Measurements from ENCODE around the gene TMEM88. TPM values are rescaled to one million over a fixed set of nuclear protein-coding genes. Genes with fewer than 3 reads are reported as not detected.

Gene TMEM88
- total RNA-seq, 6 donors from 2014 or later, result 1.6 to 16.1 (median 9.3) TPM; not detected in 1

DNA sequence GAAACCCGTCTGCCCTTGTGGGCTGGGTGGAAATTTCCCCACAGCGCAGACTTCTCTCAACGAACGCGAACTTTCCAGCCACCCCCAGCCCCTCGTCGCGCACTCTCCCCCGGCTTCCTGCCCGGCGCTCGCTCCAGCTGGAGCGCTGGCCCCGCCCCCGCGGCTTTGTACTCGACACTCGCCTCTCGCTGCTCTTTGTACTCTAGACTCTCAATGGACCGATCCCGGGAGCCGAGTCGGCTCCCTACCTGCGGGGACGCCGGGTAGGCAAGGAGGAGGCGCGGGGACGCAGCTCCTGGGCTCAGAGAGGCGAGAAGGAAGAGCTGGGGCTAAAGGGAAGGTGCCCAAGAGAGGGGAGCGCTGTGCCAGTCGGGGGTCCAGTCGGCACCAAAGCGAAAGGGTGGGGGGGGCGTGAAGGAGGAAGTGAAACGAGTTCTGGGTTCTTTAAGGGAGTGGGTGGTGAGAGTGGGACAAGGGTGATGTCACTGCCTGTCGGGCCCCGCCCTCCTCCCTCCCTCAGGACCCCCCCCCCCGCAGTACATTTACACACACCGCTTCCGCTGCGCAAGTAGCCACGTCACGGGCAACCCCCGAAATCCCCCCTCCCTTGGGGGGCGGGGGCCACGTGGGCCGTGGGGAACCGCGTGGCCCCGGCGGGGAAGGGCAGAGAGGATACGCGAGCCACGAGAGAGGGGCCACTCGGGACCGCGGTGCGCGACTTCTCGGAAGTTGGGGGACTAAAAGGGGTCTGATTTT is 11.2 kb upstream of the TMEM88 start:
- H3K4me1 ChIP-seq, result peaks cover 28 to 60% (median 39%) of the 10 kb centered on the region in 4 donors
- peaks cover 20 to 38% (median 36%) of the 10 kb centered on the region in 4 donors for H3K36me3 ChIP-seq
- DNase-seq, result peak; percentile 91 to 97
- H3K27me3 ChIP-seq, result no peaks in the 10 kb centered on the region
- peak overlapping the region; percentile 99 to 100 (median 100) for H3K27ac ChIP-seq
- TF ChIP-seq POLR2A (IDR thresholded peaks at IDR 0.05) (peak in 3 of 4 donors; percentile 27 to 64 (median 61)), POLR2AphosphoS5 (IDR thresholded peaks at IDR 0.05) (peak; percentile 68 to 74), EP300 (IDR thresholded peaks at IDR 0.05) (peak in 2 of 4 donors; percentile 63 to 86)
- TF ChIP-seq, protein P1, sequence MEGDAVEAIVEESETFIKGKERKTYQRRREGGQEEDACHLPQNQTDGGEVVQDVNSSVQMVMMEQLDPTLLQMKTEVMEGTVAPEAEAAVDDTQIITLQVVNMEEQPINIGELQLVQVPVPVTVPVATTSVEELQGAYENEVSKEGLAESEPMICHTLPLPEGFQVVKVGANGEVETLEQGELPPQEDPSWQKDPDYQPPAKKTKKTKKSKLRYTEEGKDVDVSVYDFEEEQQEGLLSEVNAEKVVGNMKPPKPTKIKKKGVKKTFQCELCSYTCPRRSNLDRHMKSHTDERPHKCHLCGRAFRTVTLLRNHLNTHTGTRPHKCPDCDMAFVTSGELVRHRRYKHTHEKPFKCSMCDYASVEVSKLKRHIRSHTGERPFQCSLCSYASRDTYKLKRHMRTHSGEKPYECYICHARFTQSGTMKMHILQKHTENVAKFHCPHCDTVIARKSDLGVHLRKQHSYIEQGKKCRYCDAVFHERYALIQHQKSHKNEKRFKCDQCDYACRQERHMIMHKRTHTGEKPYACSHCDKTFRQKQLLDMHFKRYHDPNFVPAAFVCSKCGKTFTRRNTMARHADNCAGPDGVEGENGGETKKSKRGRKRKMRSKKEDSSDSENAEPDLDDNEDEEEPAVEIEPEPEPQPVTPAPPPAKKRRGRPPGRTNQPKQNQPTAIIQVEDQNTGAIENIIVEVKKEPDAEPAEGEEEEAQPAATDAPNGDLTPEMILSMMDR (IDR thresholded peaks at IDR 0.05), result peak in 1 of 6 experiments; percentile 5
- peak; percentile 66 to 75 for ATAC-seq (ENCODE audit: low FRiP score in 2 of 2)
- WGBS, 2 donors, result 1 to 2% methylated on average over 48 to 54 of the region's 61 CpGs
- peak overlapping the region; percentile 82 to 90 (median 87) for H3K4me3 ChIP-seq
- no peaks in the 10 kb centered on the region for H3K9me3 ChIP-seq

GRCh38 chr17:7844292-7845154 is 10.3 kb upstream of the TMEM88 start:
- TF ChIP-seq EP300 (IDR thresholded peaks at IDR 0.05) (no peak), POLR2AphosphoS5 (IDR thresholded peaks at IDR 0.05) (peak; percentile 80 to 93), POLR2A (IDR thresholded peaks at IDR 0.05) (peak in 3 of 4 donors; percentile 47 to 81 (median 78))
- TF ChIP-seq, protein P1 (IDR thresholded peaks at IDR 0.05), result no peak
- WGBS, 2 donors, result 0 to 1% methylated on average over 30 to 66 of the region's 71 CpGs
- H3K27me3 ChIP-seq, result no peaks in the 10 kb centered on the region
- H3K36me3 ChIP-seq, result peaks cover 26 to 46% (median 44%) of the 10 kb centered on the region in 4 donors
- H3K9me3 ChIP-seq, result no peaks in the 10 kb centered on the region
- peak overlapping the region; percentile 82 to 90 (median 87) for H3K4me3 ChIP-seq
- peaks cover 20 to 52% (median 30%) of the 10 kb centered on the region in 4 donors for H3K4me1 ChIP-seq
- DNase-seq (peak; percentile 95), ATAC-seq (ENCODE audit: low FRiP score in 2 of 2) (peak; percentile 72 to 86)
- peak overlapping the region; percentile 99 to 100 (median 100) for H3K27ac ChIP-seq

GRCh38 chr17:7845359-7846062 is 9.4 kb upstream of the TMEM88 start:
- ATAC-seq (ENCODE audit: low FRiP score in 2 of 2) (no peak), DNase-seq (peak in 1 of 2 donors; percentile 66)
- H3K4me1 ChIP-seq, result peaks cover 17 to 43% (median 21%) of the 10 kb centered on the region in 4 donors
- H3K9me3 ChIP-seq, result no peaks in the 10 kb centered on the region
- WGBS, 2 donors, result 82 to 88% methylated on average over 11 to 15 of the region's 15 CpGs
- TF ChIP-seq POLR2AphosphoS5 (IDR thresholded peaks at IDR 0.05) (no peak), POLR2A (IDR thresholded peaks at IDR 0.05) (no peak), EP300 (IDR thresholded peaks at IDR 0.05) (no peak)
- TF ChIP-seq, protein P1 (IDR thresholded peaks at IDR 0.05), result no peak
- peak overlapping the region; percentile 99 to 100 (median 100) for H3K27ac ChIP-seq
- H3K4me3 ChIP-seq, result peak overlapping the region in 3 of 4 donors; percentile 82 to 90 (median 85)
- H3K27me3 ChIP-seq, result no peaks in the 10 kb centered on the region
- H3K36me3 ChIP-seq, result peaks cover 32 to 54% (median 53%) of the 10 kb centered on the region in 4 donors

DNA sequence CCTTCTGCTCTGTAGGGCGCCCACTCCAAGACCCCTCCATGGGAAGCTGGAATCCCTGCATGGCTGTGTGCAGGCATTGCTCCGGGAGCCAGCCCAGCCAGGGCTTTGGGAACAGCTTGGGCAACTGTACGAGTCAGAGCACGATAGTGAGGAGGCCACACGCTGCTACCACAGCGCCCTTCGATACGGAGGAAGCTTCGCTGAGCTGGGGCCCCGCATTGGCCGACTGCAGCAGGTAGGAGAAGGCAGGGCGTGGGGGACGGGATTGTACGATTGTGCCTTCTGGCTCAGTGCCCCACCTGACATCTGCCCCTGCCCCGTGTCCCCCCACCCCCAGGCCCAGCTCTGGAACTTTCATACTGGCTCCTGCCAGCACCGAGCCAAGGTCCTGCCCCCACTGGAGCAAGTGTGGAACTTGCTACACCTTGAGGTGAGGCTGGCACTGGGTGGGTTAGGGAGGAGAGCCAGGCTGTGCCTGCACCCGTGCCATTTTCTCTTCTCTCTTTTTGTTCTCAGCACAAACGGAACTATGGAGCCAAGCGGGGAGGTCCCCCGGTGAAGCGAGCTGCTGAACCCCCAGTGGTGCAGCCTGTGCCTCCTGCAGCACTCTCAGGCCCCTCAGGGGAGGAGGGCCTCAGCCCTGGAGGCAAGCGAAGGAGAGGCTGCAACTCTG is 8.7 kb upstream of the TMEM88 start:
- DNase-seq (peak in 1 of 2 donors; percentile 46), ATAC-seq (ENCODE audit: low FRiP score in 2 of 2) (no peak)
- Histone ChIP-seq H3K27me3 (no peaks in the 10 kb centered on the region), H3K4me3 (peak overlapping the region in 1 of 4 donors; percentile 90), H3K27ac (peak overlapping the region in 1 of 4 donors; percentile 100), H3K36me3 (peaks cover 34 to 61% (median 60%) of the 10 kb centered on the region in 4 donors), H3K9me3 (no peaks in the 10 kb centered on the region), H3K4me1 (peaks cover 13 to 40% (median 17%) of the 10 kb centered on the region in 4 donors)
- TF ChIP-seq POLR2AphosphoS5 (IDR thresholded peaks at IDR 0.05), result no peak
- WGBS, 2 donors, result 92 to 96% methylated on average over 18 to 20 of the region's 22 CpGs

Data from upper lobe of left lung (tissue), 6 donors.